H1 (cell line): ENCODE measurements around the gene EFNA3. TPM values are rescaled to one million over a fixed set of nuclear protein-coding genes. Genes with fewer than 3 reads are reported as not detected.

Experiments used
- CTCF ChIA-PET: fragments of 300-600 bp; sonication (Branson Sonifier 250); formaldehyde crosslinking; loops from one replicate; lab custom pipeline; 2021; ENCODE audit not compliant: partially characterized antibody; lab: Charles Lee
- POLR2A ChIA-PET: fragments of 300-600 bp; sonication (Branson Sonifier 250); formaldehyde crosslinking; loops from one replicate; lab custom pipeline; 2021; ENCODE audit warnings: inconsistent platforms; ENCODE audit not compliant: partially characterized antibody; lab: Charles Lee
- DNase-seq, 2 experiments: peaks; one replicate each; pipeline versions ENCODE4 v3.0.0 to v3.0.0-alpha.2; 2010 to 2022; ENCODE audit warnings: low spot score in 2 of 2, low read depth in 1 of 2, mixed read lengths in 1 of 2
- FAIRE-seq: peaks from 2 replicates; lab custom pipeline; 2011; peaks lifted over from hg19 to GRCh38; lab: Jason Lieb, UNC
- H2AFZ ChIP-seq: 2 replicates; pipeline ENCODE4 v1.8.1; 2012; ENCODE audit warnings: low read length, inconsistent platforms
- H2AK5ac ChIP-seq: 2 replicates; pipeline ENCODE4 v1.6.1; 2013; ENCODE audit warnings: low read depth, low read length
- H2BK120ac ChIP-seq: replicated peaks from 2 replicates; pipeline ENCODE3; 2013; ENCODE audit warnings: low read depth, low read length, inconsistent platforms
- H2BK12ac ChIP-seq: 2 replicates; pipeline ENCODE4 v1.6.1; 2013; ENCODE audit warnings: low read depth, low read length
- H2BK15ac ChIP-seq: 2 replicates; pipeline ENCODE4 v1.6.1; 2013; ENCODE audit warnings: low read length
- H2BK20ac ChIP-seq: 2 replicates; pipeline ENCODE4 v1.6.1; 2013; ENCODE audit warnings: low read length
- H2BK5ac ChIP-seq: 2 replicates; pipeline ENCODE4 v1.6.1; 2013; ENCODE audit warnings: low read depth, low read length
- H3K14ac ChIP-seq: 2 replicates; pipeline ENCODE4 v1.6.1; 2013; ENCODE audit warnings: inconsistent platforms; ENCODE audit not compliant: insufficient read length
- H3K18ac ChIP-seq: 2 replicates; pipeline ENCODE4 v1.6.1; 2013; ENCODE audit warnings: low read length; ENCODE audit errors: extremely low read depth
- H3K23ac ChIP-seq: 2 replicates; pipeline ENCODE4 v1.6.1; 2013; ENCODE audit warnings: inconsistent platforms; ENCODE audit not compliant: insufficient read length
- H3K23me2 ChIP-seq: 2 replicates; pipeline ENCODE4 v1.6.1; 2013; ENCODE audit warnings: low read depth, low read length
- H3K27ac ChIP-seq: 2 replicates; pipeline ENCODE4 v1.6.1; 2011; ENCODE audit warnings: low read depth, low read length, inconsistent platforms
- H3K27me3 ChIP-seq, 4 experiments: replicated peaks in 1 of 4; 1 replicate in 1 of 4; 2 replicates in 3 of 4; pipeline versions ENCODE4 v1.6.1 to v1.8.1; 2011 to 2013; ENCODE audit warnings: low read length in 3 of 4, mild to moderate bottlenecking in 3 of 4, inconsistent platforms in 2 of 4, mixed read lengths in 2 of 4, moderate library complexity in 1 of 4; ENCODE audit not compliant: control insufficient read depth in 3 of 4, insufficient read depth in 3 of 4; ENCODE audit errors: extremely low read depth in 1 of 4
- H3K36me3 ChIP-seq, 4 experiments: 2 replicates each; pipeline versions ENCODE4 v1.6.1 to v1.8.1; 2011 to 2013; ENCODE audit warnings: mild to moderate bottlenecking in 4 of 4, low read length in 3 of 4, moderate library complexity in 2 of 4, control low read depth in 1 of 4, inconsistent platforms in 1 of 4; ENCODE audit not compliant: insufficient read depth in 4 of 4, control insufficient read depth in 2 of 4
- H3K4ac ChIP-seq: replicated peaks from 2 replicates; pipeline ENCODE3; 2013; ENCODE audit warnings: low read length, low read depth, mixed read lengths, inconsistent platforms; ENCODE audit not compliant: insufficient read length
- H3K4me1 ChIP-seq, 4 experiments: replicated peaks in 1 of 4; 1 replicate in 1 of 4; 2 replicates in 3 of 4; pipeline versions ENCODE4 v1.6.1 to v1.8.1; 2011 to 2013; ENCODE audit warnings: low read length in 3 of 4, inconsistent platforms in 2 of 4, mixed read lengths in 1 of 4; ENCODE audit not compliant: insufficient read depth in 4 of 4, control insufficient read depth in 3 of 4
- H3K4me2 ChIP-seq, 2 experiments: 2 replicates each; pipeline versions ENCODE4 v1.6.1 to v1.8.1; 2011 to 2013; ENCODE audit warnings: low read depth in 2 of 2, low read length in 2 of 2, control low read depth in 1 of 2, inconsistent platforms in 1 of 2, mild to moderate bottlenecking in 1 of 2; ENCODE audit not compliant: insufficient read depth in 1 of 2
- H3K4me3 ChIP-seq, 4 experiments: fragments of 200-600, 300-600 bp in 1 of 4; sonication (generic), shearing (Covaris generic), sonication (Bioruptor Twin) in 1 of 4; 2 replicates each; pipeline versions ENCODE4 v1.5.1 to v1.8.1; 2011 to 2016; ENCODE audit warnings: low read length in 4 of 4, low read depth in 3 of 4, control low read depth in 2 of 4, inconsistent platforms in 2 of 4, mild to moderate bottlenecking in 2 of 4, mixed read lengths in 1 of 4, moderate library complexity in 1 of 4; ENCODE audit not compliant: insufficient read depth in 2 of 4; ENCODE audit errors: extremely low read depth in 1 of 4
- H3K56ac ChIP-seq: replicated peaks from 2 replicates; pipeline ENCODE3; 2013; ENCODE audit warnings: low read depth, mild to moderate bottlenecking, mixed read lengths, low read length, inconsistent platforms; ENCODE audit not compliant: insufficient read length
- H3K79me1 ChIP-seq: 2 replicates; pipeline ENCODE4 v1.6.1; 2013; ENCODE audit warnings: low read depth, low read length, control low read depth
- H3K79me2 ChIP-seq, 2 experiments: 2 replicates each; pipeline versions ENCODE4 v1.6.1 to v1.8.1; 2012 to 2013; ENCODE audit warnings: low read length in 2 of 2, mild to moderate bottlenecking in 2 of 2, inconsistent platforms in 1 of 2; ENCODE audit not compliant: insufficient read depth in 2 of 2, control insufficient read depth in 1 of 2
- H3K9ac ChIP-seq, 4 experiments: replicated peaks in 1 of 4; 1 replicate in 1 of 4; 2 replicates in 3 of 4; pipeline versions ENCODE4 v1.6.1 to v1.8.1; 2011 to 2013; ENCODE audit warnings: low read depth in 3 of 4, low read length in 3 of 4, control low read depth in 2 of 4, mild to moderate bottlenecking in 2 of 4, moderate library complexity in 2 of 4, inconsistent platforms in 1 of 4; ENCODE audit errors: extremely low read depth in 1 of 4
- H3K9me3 ChIP-seq, 2 experiments: 2 replicates each; pipeline versions ENCODE4 v1.6.1 to v1.8.1; 2012 to 2013; ENCODE audit warnings: mild to moderate bottlenecking in 2 of 2, moderate library complexity in 2 of 2, control low read depth in 1 of 2, inconsistent platforms in 1 of 2, low read depth in 1 of 2, low read length in 1 of 2, mixed read lengths in 1 of 2; ENCODE audit not compliant: insufficient read depth in 2 of 2
- H4K20me1 ChIP-seq, 2 experiments: replicated peaks in 1 of 2; 2 replicates each; pipeline versions ENCODE3 to v1.8.1; 2011 to 2013; ENCODE audit warnings: inconsistent platforms in 2 of 2, low read length in 2 of 2, mild to moderate bottlenecking in 1 of 2; ENCODE audit not compliant: insufficient read depth in 2 of 2, control insufficient read depth in 1 of 2
- H4K5ac ChIP-seq: 2 replicates; pipeline ENCODE4 v1.6.1; 2013; ENCODE audit warnings: low read length, low read depth, mixed read lengths, inconsistent platforms; ENCODE audit not compliant: insufficient read length
- H4K8ac ChIP-seq: 2 replicates; pipeline ENCODE4 v1.8.0; 2013; ENCODE audit warnings: mild to moderate bottlenecking, moderate library complexity, low read length, inconsistent platforms; ENCODE audit not compliant: insufficient read depth; ENCODE audit errors: extremely low read depth
- H4K91ac ChIP-seq: replicated peaks from 2 replicates; pipeline ENCODE3; 2013; ENCODE audit warnings: low read length, mixed read lengths, inconsistent platforms; ENCODE audit not compliant: insufficient read length
- CBX5 ChIP-seq: fragments of 300-800, 300-1000 bp; sonication (generic); IDR thresholded peaks from 2 replicates; pipeline ENCODE4 v1.7.1; 2016; ENCODE audit warnings: antibody characterized with exemption, low read length, low read depth
- CHD2 ChIP-seq: IDR thresholded peaks from 2 replicates; pipeline ENCODE4 v1.6.1; 2012; ENCODE audit warnings: low read length, improper control_type of control experiment
- FOSL1 ChIP-seq: IDR thresholded peaks from 2 replicates; pipeline ENCODE4 v1.6.1; 2011; ENCODE audit warnings: mild to moderate bottlenecking, low read depth, low read length, moderate library complexity; ENCODE audit not compliant: insufficient read depth
- NRF1 ChIP-seq: IDR thresholded peaks from 2 replicates; pipeline ENCODE4 v1.6.1; 2011; ENCODE audit warnings: mild to moderate bottlenecking, low read depth, low read length, improper control_type of control experiment
- RAD21 ChIP-seq, 2 experiments: IDR thresholded peaks in 1 of 2; conservative IDR thresholded peaks in 1 of 2; 2 replicates each; pipeline ENCODE4 v1.6.1; 2011; ENCODE audit warnings: low read depth in 2 of 2, low read length in 2 of 2, improper control_type of control experiment in 1 of 2, inconsistent platforms in 1 of 2, mild to moderate bottlenecking in 1 of 2, moderate library complexity in 1 of 2
- WGBS, 2 experiments: shearing (Covaris generic) in 1 of 2; methylation state at CpG; one replicate each; pipeline versions ENCODE4 v1.1.6 to v1.1.7; 2013 to 2015; ENCODE audit warnings: low lambda C conversion rate in 2 of 2, mixed read lengths in 2 of 2, inconsistent platforms in 1 of 2, low coverage in 1 of 2, missing lambda C conversion rate in 1 of 2; ENCODE audit not compliant: insufficient replicate concordance in 2 of 2, insufficient coverage in 1 of 2, insufficient read length in 1 of 2; ENCODE audit errors: extremely low coverage in 1 of 2, missing lambda C conversion rate in 1 of 2; 5-methylcytosine and 5-hydroxymethylcytosine counted together
- polyA plus RNA-seq, 7 experiments: library from polyadenylated mRNA; depleted of rRNA in 3 of 7; stranded (reverse) in 5 of 7; unstranded in 2 of 7; fragments of >200 nt in 5 of 7; fragments of 200-250 nt in 2 of 7; gene quantifications; 1 replicate in 5 of 7; 2 replicates in 1 of 7; 4 replicates in 1 of 7; pipeline versions ENCODE4 v1.2.1 to v1.2.3, GENCODE V29; 2011 to 2013; ENCODE audit warnings: missing spikeins in 2 of 7, mixed read lengths in 2 of 7
- total RNA-seq: library from RNA; stranded (reverse); fragmentation: NEBNext Ultra II Directional; extraction: Animal tissue kit (Norgen Biotek cat#: 25700); gene quantifications from 2 replicates; pipeline ENCODE4 v1.2.1, GENCODE V29; 2021

EFNA3 gene
- total and polyA plus RNA-seq, 2 of the 8 experiments (the other 6 are each of a cell fraction or from before 2014, with no cell fraction given) = 10.8 to 13.8 TPM

DNA sequence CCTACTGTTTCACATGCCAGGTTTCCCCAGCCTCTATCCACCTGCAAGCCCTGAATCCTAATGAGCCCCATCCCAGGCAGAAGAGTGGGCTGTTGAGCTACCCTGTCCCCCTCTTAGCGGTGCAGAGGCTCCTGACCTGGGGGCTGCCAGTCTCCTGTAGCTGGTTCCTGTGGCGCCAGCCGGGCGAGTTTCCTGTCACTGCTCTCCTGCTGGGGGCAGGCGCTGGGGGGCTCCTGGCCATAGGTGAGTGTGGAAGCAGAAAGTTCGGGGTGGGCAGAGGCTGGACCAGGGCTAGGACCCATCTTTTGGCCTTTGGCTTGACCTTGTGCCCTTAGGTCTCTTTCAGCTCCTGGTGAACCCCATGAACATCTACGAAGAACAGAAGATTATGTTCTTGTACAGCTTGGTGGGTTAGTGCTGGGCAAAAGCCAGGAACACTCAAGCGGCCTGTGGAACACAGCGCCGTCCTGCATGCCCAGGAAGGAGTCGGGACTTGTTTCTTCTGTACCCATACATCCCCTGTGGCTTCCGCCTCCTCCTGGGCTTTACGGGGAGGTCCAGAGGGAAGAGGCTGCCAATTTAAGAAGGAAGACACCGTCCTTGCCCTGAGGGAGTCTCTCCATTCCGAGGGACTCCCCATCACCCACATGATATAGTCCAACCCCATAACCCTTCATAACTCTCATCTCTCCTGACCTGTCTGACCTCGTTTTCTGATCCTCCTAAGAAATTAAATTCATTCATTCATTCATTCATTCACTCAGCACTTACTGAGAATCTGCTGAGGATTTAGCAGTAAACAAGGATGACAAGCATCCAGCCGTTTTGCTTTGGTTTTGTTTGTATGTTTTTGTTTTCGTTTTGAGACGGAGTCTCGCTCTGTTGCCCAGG is 44.1 kb upstream of the EFNA3 start:
- Histone ChIP-seq H3K79me2 (no peaks in the 10 kb centered on the region), H3K18ac (no peak overlapping the region), H4K5ac (no peak overlapping the region), H3K14ac (no peak overlapping the region), H3K27me3 (peaks cover 0 to 2% (median 0%) of the 10 kb centered on the region in 4 experiments; a peak in 2 of 7 replicates), H3K4me2 (no peak overlapping the region), H3K56ac (no peak overlapping the region), H3K27ac (no peak overlapping the region), H4K8ac (no peak overlapping the region), H3K36me3 (no peaks in the 10 kb centered on the region), H4K20me1 (no peaks in the 10 kb centered on the region), H3K9ac (no peak overlapping the region), H4K91ac (no peak overlapping the region), H2BK20ac (no peak overlapping the region), H2BK15ac (no peak overlapping the region), H3K4me1 (no peaks in the 10 kb centered on the region; a peak in 1 of 7 replicates), H2BK12ac (no peak overlapping the region), H2AK5ac (no peak overlapping the region), H2AFZ (no peak overlapping the region), H3K4me3 (no peak overlapping the region), H2BK5ac (no peak overlapping the region), H3K79me1 (no peaks in the 10 kb centered on the region), H3K23me2 (no peaks in the 10 kb centered on the region), H3K9me3 (no peaks in the 10 kb centered on the region), H3K4ac (no peak overlapping the region), H2BK120ac (no peak overlapping the region), H3K23ac (no peak overlapping the region)
- ChIA-PET POLR2A (interaction anchor here (8.8 kb wide), 1 partner anchor 14 kb away, joined by 60 read pairs; no protein-coding TSS in a partner anchor), CTCF (interaction anchor here (0.7 to 9.5 kb wide), 7 partner anchors 10 to 26 kb away, joined by 3 to 76 read pairs (median 11); no protein-coding TSS in a partner anchor)
- no peak for TF ChIP-seq CBX5
- TF ChIP-seq NRF1 = no peak
- TF ChIP-seq CHD2 = no peak
- no peak for TF ChIP-seq FOSL1
- no peak for TF ChIP-seq RAD21 (IDR thresholded peaks at IDR 0.05 in 1 of 2, conservative IDR thresholded peaks at IDR 0.05 in 1 of 2; ENCODE audit: low read depth in 2 of 2, low read length in 2 of 2)
- WGBS, 2 experiments = 85% methylated on average over 20 of the region's 20 CpGs; no CpG with 5 or more reads in 1 of the 2 experiments
- DNase-seq = no peak
- FAIRE-seq = no peak
